HepG2 (cell line): ENCODE results near the gene EPHA2. TPM values are rescaled to one million over a fixed set of nuclear protein-coding genes. Genes with fewer than 3 reads are reported as not detected.
A peak's percentile ranks its signal among the peaks of the same experiment; 100 is the strongest.

ENCODE experiments used
- ARID2 ChIP-seq: sonication (generic); formaldehyde crosslinking; IDR thresholded peaks from 2 replicates; pipeline ENCODE4 v1.8.1; 2022; ENCODE audit warnings: mild to moderate bottlenecking, missing genetic modification reagents, borderline replicate concordance
- ATAD3A ChIP-seq: sonication (generic); formaldehyde crosslinking; IDR thresholded peaks from 2 replicates; pipeline ENCODE4 v1.4.0; 2020; ENCODE audit warnings: missing genetic modification reagents
- BHLHE40 ChIP-seq: IDR thresholded peaks from 2 replicates; pipeline ENCODE4 v1.6.1; 2011; ENCODE audit warnings: low read length, improper control_type of control experiment
- BRD4 ChIP-seq: sonication (generic); formaldehyde crosslinking; IDR thresholded peaks from 2 replicates; pipeline ENCODE4 v1.4.0; 2020; ENCODE audit warnings: missing genetic modification reagents
- ELF3 ChIP-seq: IDR thresholded peaks from 2 replicates; pipeline ENCODE4 v1.6.1; 2016; ENCODE audit warnings: missing genetic modification reagents, missing compliant biosample characterization
- GATAD2A ChIP-seq: IDR thresholded peaks from 2 replicates; pipeline ENCODE4 v1.6.1; 2016
- MED1 ChIP-seq: sonication (generic); formaldehyde crosslinking; IDR thresholded peaks from 2 replicates; pipeline ENCODE4 v1.4.0; 2020; ENCODE audit warnings: missing genetic modification reagents
- NFE2 ChIP-seq: sonication (generic); formaldehyde crosslinking; IDR thresholded peaks from 2 replicates; pipeline ENCODE4 v1.4.0; 2020; ENCODE audit warnings: missing genetic modification reagents
- PAX8 ChIP-seq: sonication (generic); formaldehyde crosslinking; IDR thresholded peaks from 2 replicates; pipeline ENCODE4 v1.8.0; 2022; ENCODE audit warnings: mild to moderate bottlenecking, missing genetic modification reagents, borderline replicate concordance
- PHF21A ChIP-seq: sonication (generic); formaldehyde crosslinking; IDR thresholded peaks from 2 replicates; pipeline ENCODE4 v1.5.0; 2020; ENCODE audit warnings: mild to moderate bottlenecking, missing genetic modification reagents
- SAFB2 ChIP-seq: sonication (generic); formaldehyde crosslinking; IDR thresholded peaks from 2 replicates; pipeline ENCODE4 v1.5.1; 2020; ENCODE audit warnings: missing genetic modification reagents, low read depth, mild to moderate bottlenecking, borderline replicate concordance
- XBP1 ChIP-seq: sonication (generic); formaldehyde crosslinking; IDR thresholded peaks from 2 replicates; pipeline ENCODE4 v1.5.0; 2020; ENCODE audit warnings: missing genetic modification reagents
- XRCC5 ChIP-seq: fragments of 200-400 bp; formaldehyde crosslinking; optimal IDR thresholded peaks from 2 replicates; pipeline ENCODE3; 2017; ENCODE audit warnings: mild to moderate bottlenecking, low read length
- ZC3H13 ChIP-seq: sonication (generic); formaldehyde crosslinking; IDR thresholded peaks from 2 replicates; pipeline ENCODE4 v1.8.1; 2023; ENCODE audit warnings: mild to moderate bottlenecking, missing genetic modification reagents, moderate library complexity
- ZFAT ChIP-seq: sonication (generic); formaldehyde crosslinking; conservative IDR thresholded peaks from 2 replicates; pipeline ENCODE4 v1.8.1; 2023; ENCODE audit warnings: missing genetic modification reagents, inconsistent platforms
- ZMAT3 ChIP-seq: sonication (generic); formaldehyde crosslinking; conservative IDR thresholded peaks from 2 replicates; pipeline ENCODE4 v1.7.0; 2021; ENCODE audit warnings: missing genetic modification reagents
- ZNF780A ChIP-seq: sonication (generic); formaldehyde crosslinking; IDR thresholded peaks from 2 replicates; pipeline ENCODE4 v1.8.0; 2022; ENCODE audit warnings: mild to moderate bottlenecking, missing genetic modification reagents, moderate library complexity
- ZNF883 ChIP-seq: sonication (generic); formaldehyde crosslinking; IDR thresholded peaks from 2 replicates; pipeline ENCODE4 v1.5.1; 2020; ENCODE audit warnings: mild to moderate bottlenecking, missing genetic modification reagents; ENCODE audit errors: not compliant biosample characterization
- polyA plus RNA-seq, 8 experiments: library from polyadenylated mRNA; depleted of rRNA in 3 of 8; stranded (reverse) in 7 of 8; unstranded in 1 of 8; fragments of >200 nt; fragmentation: Illumina TruSeq in 4 of 8; extraction: Trizol in 4 of 8; gene quantifications; 2 replicates each; pipeline versions ENCODE4 v1.2.1 to v1.2.3, GENCODE V29; 2011 to 2016; ENCODE audit warnings: low read depth in 4 of 8, missing spikeins in 1 of 8, mixed read lengths in 1 of 8; ENCODE audit not compliant: insufficient read depth in 1 of 8
- total RNA-seq, 5 experiments: library from RNA; depleted of rRNA; stranded (reverse); fragments of >200 nt; fragmentation: Illumina TruSeq; extraction: Trizol; gene quantifications; 2 replicates each; pipeline ENCODE4 v1.2.3, GENCODE V29; 2016; ENCODE audit warnings: low read depth in 1 of 5
- TF ChIP-seq, protein P1 (sequence below): sonication (generic); formaldehyde crosslinking; IDR thresholded peaks from 2 replicates; pipeline ENCODE4 v1.5.0; 2020; ENCODE audit warnings: mild to moderate bottlenecking, missing genetic modification reagents, borderline replicate concordance
- TF ChIP-seq, protein P2 (sequence below): sonication (generic); formaldehyde crosslinking; IDR thresholded peaks from 2 replicates; pipeline ENCODE4 v1.4.0; 2020; ENCODE audit warnings: mild to moderate bottlenecking, missing genetic modification reagents
- TF ChIP-seq, protein P3 (sequence below): sonication (generic); formaldehyde crosslinking; IDR thresholded peaks from 2 replicates; pipeline ENCODE4 v1.4.0; 2020; ENCODE audit warnings: mild to moderate bottlenecking, missing genetic modification reagents

The EPHA2 gene
- total and polyA plus RNA-seq, 2 of the 13 experiments (the other 11 are each of a cell fraction or from before 2014, with no cell fraction given): 33.6 to 53.6 TPM

DNA sequence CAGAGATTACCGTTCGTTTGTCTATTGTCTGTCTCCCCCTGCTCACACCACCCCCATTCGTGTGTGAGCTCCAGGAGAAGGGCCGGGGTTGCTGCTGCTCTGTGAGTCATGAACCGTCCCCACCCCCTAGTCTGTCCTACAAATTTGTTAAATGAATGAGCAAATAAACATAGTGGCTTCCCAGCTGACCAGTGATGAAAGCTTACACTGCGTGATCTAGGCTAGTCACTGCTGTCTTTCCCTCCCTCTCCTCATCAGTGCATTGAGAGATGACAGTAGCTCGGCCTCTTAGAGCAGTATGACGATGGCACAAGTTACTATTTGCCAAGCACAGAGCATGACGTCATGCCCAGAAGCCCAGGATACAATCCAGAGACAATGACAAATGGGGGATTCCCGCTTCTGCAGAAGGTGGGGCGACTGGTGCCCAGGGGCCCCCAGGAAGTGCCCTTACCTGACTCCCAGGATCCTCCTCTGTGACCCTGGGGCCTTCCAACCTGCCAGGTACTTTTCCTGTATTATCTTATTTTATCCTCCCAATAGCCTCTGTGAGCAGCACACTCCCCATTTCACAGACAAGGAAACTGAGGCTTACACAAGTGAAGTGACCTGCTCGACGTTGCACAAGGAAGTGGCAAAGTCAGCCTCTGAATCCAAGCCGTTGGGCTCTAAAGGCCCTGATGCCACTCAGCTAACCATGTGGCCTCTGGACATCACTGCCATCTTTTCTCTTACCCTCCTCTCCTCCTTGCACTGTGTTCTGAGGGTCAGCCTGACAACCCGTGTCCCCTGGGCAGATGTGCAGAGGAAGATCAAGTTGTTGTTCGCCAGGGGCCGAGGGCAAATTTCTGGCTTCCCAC, 8.6 kb upstream of the EPHA2 start (continued):
- TF ChIP-seq ZNF780A: no peak
- no peak for TF ChIP-seq ATAD3A (CRISPR knock-in tag)
- no peak for TF ChIP-seq ZC3H13 (CRISPR knock-in tag)
- TF ChIP-seq ZMAT3 (CRISPR knock-in tag): 0 out of 2 replicates have a peak, but pooled peaks have one; percentile 17
- peak; percentile 77 for TF ChIP-seq MED1 (CRISPR knock-in tag)
- TF ChIP-seq, protein P1, sequence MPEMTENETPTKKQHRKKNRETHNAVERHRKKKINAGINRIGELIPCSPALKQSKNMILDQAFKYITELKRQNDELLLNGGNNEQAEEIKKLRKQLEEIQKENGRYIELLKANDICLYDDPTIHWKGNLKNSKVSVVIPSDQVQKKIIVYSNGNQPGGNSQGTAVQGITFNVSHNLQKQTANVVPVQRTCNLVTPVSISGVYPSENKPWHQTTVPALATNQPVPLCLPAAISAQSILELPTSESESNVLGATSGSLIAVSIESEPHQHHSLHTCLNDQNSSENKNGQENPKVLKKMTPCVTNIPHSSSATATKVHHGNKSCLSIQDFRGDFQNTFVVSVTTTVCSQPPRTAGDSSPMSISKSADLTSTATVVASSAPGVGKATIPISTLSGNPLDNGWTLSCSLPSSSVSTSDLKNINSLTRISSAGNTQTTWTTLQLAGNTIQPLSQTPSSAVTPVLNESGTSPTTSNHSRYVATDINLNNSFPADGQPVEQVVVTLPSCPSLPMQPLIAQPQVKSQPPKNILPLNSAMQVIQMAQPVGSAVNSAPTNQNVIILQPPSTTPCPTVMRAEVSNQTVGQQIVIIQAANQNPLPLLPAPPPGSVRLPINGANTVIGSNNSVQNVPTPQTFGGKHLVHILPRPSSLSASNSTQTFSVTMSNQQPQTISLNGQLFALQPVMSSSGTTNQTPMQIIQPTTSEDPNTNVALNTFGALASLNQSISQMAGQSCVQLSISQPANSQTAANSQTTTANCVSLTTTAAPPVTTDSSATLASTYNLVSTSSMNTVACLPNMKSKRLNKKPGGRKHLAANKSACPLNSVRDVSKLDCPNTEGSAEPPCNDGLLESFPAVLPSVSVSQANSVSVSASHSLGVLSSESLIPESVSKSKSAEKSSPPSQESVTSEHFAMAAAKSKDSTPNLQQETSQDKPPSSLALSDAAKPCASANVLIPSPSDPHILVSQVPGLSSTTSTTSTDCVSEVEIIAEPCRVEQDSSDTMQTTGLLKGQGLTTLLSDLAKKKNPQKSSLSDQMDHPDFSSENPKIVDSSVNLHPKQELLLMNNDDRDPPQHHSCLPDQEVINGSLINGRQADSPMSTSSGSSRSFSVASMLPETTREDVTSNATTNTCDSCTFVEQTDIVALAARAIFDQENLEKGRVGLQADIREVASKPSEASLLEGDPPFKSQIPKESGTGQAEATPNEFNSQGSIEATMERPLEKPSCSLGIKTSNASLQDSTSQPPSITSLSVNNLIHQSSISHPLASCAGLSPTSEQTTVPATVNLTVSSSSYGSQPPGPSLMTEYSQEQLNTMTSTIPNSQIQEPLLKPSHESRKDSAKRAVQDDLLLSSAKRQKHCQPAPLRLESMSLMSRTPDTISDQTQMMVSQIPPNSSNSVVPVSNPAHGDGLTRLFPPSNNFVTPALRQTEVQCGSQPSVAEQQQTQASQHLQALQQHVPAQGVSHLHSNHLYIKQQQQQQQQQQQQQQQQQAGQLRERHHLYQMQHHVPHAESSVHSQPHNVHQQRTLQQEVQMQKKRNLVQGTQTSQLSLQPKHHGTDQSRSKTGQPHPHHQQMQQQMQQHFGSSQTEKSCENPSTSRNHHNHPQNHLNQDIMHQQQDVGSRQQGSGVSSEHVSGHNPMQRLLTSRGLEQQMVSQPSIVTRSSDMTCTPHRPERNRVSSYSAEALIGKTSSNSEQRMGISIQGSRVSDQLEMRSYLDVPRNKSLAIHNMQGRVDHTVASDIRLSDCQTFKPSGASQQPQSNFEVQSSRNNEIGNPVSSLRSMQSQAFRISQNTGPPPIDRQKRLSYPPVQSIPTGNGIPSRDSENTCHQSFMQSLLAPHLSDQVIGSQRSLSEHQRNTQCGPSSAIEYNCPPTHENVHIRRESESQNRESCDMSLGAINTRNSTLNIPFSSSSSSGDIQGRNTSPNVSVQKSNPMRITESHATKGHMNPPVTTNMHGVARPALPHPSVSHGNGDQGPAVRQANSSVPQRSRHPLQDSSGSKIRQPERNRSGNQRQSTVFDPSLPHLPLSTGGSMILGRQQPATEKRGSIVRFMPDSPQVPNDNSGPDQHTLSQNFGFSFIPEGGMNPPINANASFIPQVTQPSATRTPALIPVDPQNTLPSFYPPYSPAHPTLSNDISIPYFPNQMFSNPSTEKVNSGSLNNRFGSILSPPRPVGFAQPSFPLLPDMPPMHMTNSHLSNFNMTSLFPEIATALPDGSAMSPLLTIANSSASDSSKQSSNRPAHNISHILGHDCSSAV: no peak
- no peak for TF ChIP-seq XBP1 (CRISPR knock-in tag)
- no peak for TF ChIP-seq ZNF883
- no peak for TF ChIP-seq BRD4 (CRISPR knock-in tag)
- no peak for TF ChIP-seq ZFAT (CRISPR knock-in tag)
- no peak for TF ChIP-seq NFE2 (CRISPR knock-in tag)
- peak; percentile 33; the same call in 1 of the 2 replicates for TF ChIP-seq ELF3 (CRISPR knock-in tag)
- peak; percentile 66 for TF ChIP-seq GATAD2A
- TF ChIP-seq ARID2 (CRISPR knock-in tag): no peak
- TF ChIP-seq SAFB2: no peak
- TF ChIP-seq, protein P2, sequence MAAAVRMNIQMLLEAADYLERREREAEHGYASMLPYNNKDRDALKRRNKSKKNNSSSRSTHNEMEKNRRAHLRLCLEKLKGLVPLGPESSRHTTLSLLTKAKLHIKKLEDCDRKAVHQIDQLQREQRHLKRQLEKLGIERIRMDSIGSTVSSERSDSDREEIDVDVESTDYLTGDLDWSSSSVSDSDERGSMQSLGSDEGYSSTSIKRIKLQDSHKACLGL (CRISPR knock-in tag): no peak
- TF ChIP-seq, protein P3, sequence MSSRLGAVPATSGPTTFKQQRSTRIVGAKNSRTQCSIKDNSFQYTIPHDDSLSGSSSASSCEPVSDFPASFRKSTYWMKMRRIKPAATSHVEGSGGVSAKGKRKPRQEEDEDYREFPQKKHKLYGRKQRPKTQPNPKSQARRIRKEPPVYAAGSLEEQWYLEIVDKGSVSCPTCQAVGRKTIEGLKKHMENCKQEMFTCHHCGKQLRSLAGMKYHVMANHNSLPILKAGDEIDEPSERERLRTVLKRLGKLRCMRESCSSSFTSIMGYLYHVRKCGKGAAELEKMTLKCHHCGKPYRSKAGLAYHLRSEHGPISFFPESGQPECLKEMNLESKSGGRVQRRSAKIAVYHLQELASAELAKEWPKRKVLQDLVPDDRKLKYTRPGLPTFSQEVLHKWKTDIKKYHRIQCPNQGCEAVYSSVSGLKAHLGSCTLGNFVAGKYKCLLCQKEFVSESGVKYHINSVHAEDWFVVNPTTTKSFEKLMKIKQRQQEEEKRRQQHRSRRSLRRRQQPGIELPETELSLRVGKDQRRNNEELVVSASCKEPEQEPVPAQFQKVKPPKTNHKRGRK (CRISPR knock-in tag): no peak
- peak; percentile 50 for TF ChIP-seq XRCC5
- TF ChIP-seq BHLHE40: no peak
- no peak for TF ChIP-seq PAX8 (CRISPR knock-in tag)
- 0 out of 2 replicates have a peak, but pooled peaks have one; percentile 47 for TF ChIP-seq PHF21A (CRISPR knock-in tag)
